ENCODE measurements around the gene SLC23A3.

SLC23A3 gene

GRCh38 chr2:219169930-219170654 lies at the start of gene SLC23A3:
Gene SLC23A3 (minus strand): TSS chr2:219170029. CDS start chr2:219169984, 45 bp downstream.
- DNase-seq = no peak

- peak; percentile 81 to 84 for DNase-seq
Observed at GRCh38 chr2:219218732-219219701, 49.2 kb upstream of the SLC23A3 start, which contains the start of gene ABCB6. Gene ABCB6 (minus strand): TSS chr2:219218958. CDS start chr2:219218673, 285 bp downstream.

GRCh38 chr2:219218217-219218731 lies 48.4 kb upstream of the SLC23A3 start:
- peak; percentile 42 to 59 for DNase-seq

GRCh38 chr2:219216535-219216915 lies 46.7 kb upstream of the SLC23A3 start:
- DNase-seq = no peak

GRCh38 chr2:219215871-219216534 lies 46.2 kb upstream of the SLC23A3 start:
- no peak for DNase-seq

GRCh38 chr2:219214786-219215185 lies 45.0 kb upstream of the SLC23A3 start:
- no peak for DNase-seq

GRCh38 chr2:219214141-219214540 lies 44.3 kb upstream of the SLC23A3 start:
- no peak for DNase-seq

GRCh38 chr2:219213486-219214071 lies 43.8 kb upstream of the SLC23A3 start:
- DNase-seq = no peak

GRCh38 chr2:219213026-219213415 lies 43.2 kb upstream of the SLC23A3 start:
- DNase-seq = no peak

- no peak for DNase-seq
Observed at GRCh38 chr2:219210886-219211362, 41.1 kb upstream of the SLC23A3 start.

- DNase-seq = no peak
Observed at GRCh38 chr2:219210196-219210885, 40.5 kb upstream of the SLC23A3 start.

GRCh38 chr2:219209236-219210195 lies 39.7 kb upstream of the SLC23A3 start:
- DNase-seq = no peak

GRCh38 chr2:219207884-219208740 lies 38.3 kb upstream of the SLC23A3 start:
- DNase-seq = no peak

- no peak for DNase-seq
Observed at GRCh38 chr2:219207134-219207883, 37.5 kb upstream of the SLC23A3 start.

GRCh38 chr2:219206328-219207133 lies 36.7 kb upstream of the SLC23A3 start, which contains the start of gene ZFAND2B:
Gene ZFAND2B (plus strand): TSS chr2:219206782. CDS start chr2:219206988, 206 bp downstream.
- DNase-seq = peak; percentile 87 to 92

GRCh38 chr2:219205981-219206327 lies 36.1 kb upstream of the SLC23A3 start:
- DNase-seq = no peak

GRCh38 chr2:219205165-219205538 lies 35.3 kb upstream of the SLC23A3 start:
- no peak for DNase-seq
